ENCODE measurements around the gene PAK2. TPM values are rescaled to one million over a fixed set of nuclear protein-coding genes. Genes with fewer than 3 reads are reported as not detected.

Gene PAK2
- total and polyA plus RNA-seq, 9 of the 15 experiments (the other 6 are each of a cell fraction or from before 2014, with no cell fraction given), result 13.2 to 72.4 (median 35.7) TPM

DNA sequence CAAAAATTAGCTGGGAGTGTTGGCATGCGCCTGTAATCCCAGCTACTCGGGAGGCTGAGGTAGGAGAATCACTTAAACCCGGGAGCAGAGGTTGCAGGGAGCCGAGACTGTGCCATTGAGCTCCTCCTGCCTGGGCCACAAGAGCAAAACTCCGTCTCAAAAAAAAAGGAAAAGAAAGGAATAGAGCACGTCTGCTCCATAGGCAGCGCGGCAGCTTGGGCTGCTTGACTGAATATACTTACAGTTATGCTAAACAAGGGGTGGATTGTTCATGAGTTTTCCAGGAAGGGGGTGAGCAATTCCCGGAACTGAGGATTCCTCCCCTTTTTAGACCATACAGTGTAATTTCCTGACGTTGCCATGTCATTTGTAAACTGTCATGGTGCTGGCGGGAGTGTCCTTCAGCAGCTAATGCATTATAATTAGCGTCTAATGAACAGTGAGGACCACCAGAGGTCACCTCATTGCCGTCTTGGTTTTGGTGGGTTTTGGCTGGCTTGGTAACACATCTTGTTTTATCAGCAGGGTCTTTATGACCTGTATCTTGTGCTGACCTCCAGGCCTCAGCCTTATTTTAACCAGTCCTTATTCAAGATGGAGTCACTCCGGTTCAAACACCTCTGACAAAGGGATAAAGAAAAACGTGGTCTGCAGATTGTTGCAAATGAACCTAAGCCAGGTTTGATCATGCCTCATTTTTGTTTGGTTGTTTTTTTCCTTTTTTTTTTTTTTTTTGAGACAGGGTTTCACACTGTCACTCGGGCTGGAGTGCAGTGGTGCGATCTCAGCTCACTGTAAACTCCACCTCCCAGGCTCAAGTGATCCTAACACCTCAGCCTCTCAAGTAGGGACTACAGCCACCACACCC is 103.1 kb downstream of the PAK2 start (continued):
- TF ChIP-seq, protein P1, sequence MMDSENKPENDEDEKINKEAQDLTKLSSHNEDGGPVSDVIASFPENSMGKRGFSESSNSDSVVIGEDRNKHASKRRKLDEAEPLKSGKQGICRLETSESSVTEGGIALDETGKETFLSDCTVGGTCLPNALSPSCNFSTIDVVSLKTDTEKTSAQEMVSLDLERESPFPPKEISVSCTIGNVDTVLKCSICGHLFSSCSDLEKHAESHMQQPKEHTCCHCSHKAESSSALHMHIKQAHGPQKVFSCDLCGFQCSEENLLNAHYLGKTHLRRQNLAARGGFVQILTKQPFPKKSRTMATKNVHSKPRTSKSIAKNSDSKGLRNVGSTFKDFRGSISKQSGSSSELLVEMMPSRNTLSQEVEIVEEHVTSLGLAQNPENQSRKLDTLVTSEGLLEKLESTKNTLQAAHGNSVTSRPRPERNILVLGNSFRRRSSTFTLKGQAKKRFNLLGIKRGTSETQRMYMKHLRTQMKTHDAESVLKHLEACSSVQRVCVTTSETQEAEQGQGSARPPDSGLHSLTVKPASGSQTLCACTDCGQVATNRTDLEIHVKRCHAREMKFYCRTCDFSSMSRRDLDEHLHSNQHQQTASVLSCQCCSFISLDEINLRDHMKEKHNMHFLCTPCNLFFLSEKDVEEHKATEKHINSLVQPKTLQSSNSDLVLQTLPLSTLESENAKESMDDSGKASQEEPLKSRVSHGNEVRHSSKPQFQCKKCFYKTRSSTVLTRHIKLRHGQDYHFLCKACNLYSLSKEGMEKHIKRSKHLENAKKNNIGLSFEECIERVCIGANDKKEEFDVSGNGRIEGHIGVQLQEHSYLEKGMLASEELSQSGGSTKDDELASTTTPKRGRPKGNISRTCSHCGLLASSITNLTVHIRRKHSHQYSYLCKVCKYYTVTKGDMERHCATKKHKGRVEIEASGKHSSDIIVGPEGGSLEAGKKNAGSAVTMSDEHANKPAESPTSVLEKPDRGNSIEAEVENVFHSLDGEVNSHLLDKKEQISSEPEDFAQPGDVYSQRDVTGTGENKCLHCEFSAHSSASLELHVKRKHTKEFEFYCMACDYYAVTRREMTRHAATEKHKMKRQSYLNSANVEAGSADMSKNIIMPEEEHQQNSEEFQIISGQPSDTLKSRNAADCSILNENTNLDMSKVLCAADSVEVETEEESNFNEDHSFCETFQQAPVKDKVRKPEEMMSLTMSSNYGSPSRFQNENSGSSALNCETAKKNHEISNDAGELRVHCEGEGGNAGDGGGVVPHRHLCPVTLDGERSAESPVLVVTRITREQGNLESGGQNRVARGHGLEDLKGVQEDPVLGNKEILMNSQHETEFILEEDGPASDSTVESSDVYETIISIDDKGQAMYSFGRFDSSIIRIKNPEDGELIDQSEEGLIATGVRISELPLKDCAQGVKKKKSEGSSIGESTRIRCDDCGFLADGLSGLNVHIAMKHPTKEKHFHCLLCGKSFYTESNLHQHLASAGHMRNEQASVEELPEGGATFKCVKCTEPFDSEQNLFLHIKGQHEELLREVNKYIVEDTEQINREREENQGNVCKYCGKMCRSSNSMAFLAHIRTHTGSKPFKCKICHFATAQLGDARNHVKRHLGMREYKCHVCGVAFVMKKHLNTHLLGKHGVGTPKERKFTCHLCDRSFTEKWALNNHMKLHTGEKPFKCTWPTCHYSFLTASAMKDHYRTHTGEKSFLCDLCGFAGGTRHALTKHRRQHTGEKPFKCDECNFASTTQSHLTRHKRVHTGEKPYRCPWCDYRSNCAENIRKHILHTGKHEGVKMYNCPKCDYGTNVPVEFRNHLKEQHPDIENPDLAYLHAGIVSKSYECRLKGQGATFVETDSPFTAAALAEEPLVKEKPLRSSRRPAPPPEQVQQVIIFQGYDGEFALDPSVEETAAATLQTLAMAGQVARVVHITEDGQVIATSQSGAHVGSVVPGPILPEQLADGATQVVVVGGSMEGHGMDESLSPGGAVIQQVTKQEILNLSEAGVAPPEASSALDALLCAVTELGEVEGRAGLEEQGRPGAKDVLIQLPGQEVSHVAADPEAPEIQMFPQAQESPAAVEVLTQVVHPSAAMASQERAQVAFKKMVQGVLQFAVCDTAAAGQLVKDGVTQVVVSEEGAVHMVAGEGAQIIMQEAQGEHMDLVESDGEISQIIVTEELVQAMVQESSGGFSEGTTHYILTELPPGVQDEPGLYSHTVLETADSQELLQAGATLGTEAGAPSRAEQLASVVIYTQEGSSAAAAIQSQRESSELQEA (IDR thresholded peaks at IDR 0.05; ENCODE audit: low read depth), result no peak
- TF ChIP-seq ZNF717 (CRISPR knock-in tag; IDR thresholded peaks at IDR 0.05), result peak; percentile 97
- peak; percentile 100 for TF ChIP-seq NFXL1 (CRISPR knock-in tag; IDR thresholded peaks at IDR 0.05)
- TF ChIP-seq RBM22 (IDR thresholded peaks at IDR 0.05; ENCODE audit: low read depth, low read length, poor library complexity, severe bottlenecking), result no peak
- peak; percentile 64; the same call in 1 of the 2 replicates for TF ChIP-seq ZNF77 (CRISPR knock-in tag; IDR thresholded peaks at IDR 0.05)
- TF ChIP-seq ZNF431 (CRISPR knock-in tag; IDR thresholded peaks at IDR 0.05), result peak; percentile 28; the same call in 1 of the 2 replicates
- TF ChIP-seq THRAP3 (IDR thresholded peaks at IDR 0.05; ENCODE audit: borderline replicate concordance), result no peak
- no peak for TF ChIP-seq HMGN3 (IDR thresholded peaks at IDR 0.05; ENCODE audit: borderline replicate concordance, extremely low read depth, insufficient read length, low read depth, low read length)
- peak; percentile 99 for TF ChIP-seq ZBTB17 (CRISPR knock-in tag; IDR thresholded peaks at IDR 0.05)
- TF ChIP-seq POLR2AphosphoS5 (IDR thresholded peaks at IDR 0.05; ENCODE audit: control insufficient read depth, insufficient read depth, low read depth, low read length), result peak; percentile 63
- no peak for TF ChIP-seq SMARCE1 (IDR thresholded peaks at IDR 0.05)
- peak; percentile 15; the same call in 1 of the 2 replicates for TF ChIP-seq PHB2 (IDR thresholded peaks at IDR 0.05; ENCODE audit: low read depth)
- TF ChIP-seq RBBP5 (IDR thresholded peaks at IDR 0.05; ENCODE audit: borderline replicate concordance, insufficient read depth, low read length, poor library complexity, severe bottlenecking), result peak; percentile 56
- TF ChIP-seq FOXA1 (IDR thresholded peaks at IDR 0.05; ENCODE audit: borderline replicate concordance), result no peak
- TF ChIP-seq RBM39 (optimal IDR thresholded peaks at IDR 0.05; ENCODE audit: low read depth, low read length), result no peak
- no peak for TF ChIP-seq CCAR2 (IDR thresholded peaks at IDR 0.05; ENCODE audit: low read depth, low read length)
- TF ChIP-seq, protein P2, sequence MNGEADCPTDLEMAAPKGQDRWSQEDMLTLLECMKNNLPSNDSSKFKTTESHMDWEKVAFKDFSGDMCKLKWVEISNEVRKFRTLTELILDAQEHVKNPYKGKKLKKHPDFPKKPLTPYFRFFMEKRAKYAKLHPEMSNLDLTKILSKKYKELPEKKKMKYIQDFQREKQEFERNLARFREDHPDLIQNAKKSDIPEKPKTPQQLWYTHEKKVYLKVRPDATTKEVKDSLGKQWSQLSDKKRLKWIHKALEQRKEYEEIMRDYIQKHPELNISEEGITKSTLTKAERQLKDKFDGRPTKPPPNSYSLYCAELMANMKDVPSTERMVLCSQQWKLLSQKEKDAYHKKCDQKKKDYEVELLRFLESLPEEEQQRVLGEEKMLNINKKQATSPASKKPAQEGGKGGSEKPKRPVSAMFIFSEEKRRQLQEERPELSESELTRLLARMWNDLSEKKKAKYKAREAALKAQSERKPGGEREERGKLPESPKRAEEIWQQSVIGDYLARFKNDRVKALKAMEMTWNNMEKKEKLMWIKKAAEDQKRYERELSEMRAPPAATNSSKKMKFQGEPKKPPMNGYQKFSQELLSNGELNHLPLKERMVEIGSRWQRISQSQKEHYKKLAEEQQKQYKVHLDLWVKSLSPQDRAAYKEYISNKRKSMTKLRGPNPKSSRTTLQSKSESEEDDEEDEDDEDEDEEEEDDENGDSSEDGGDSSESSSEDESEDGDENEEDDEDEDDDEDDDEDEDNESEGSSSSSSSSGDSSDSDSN (IDR thresholded peaks at IDR 0.05; ENCODE audit: borderline replicate concordance in 1 of 2, low read depth in 2 of 2, low read length in 2 of 2), result no peak
